Loucy (cell line): Measurements from ENCODE around the gene CLASP1.

Experiments
- EZH2phosphoT487 ChIP-seq: fragments of 200-600 bp; IDR thresholded peaks from 2 replicates; pipeline ENCODE4 v1.6.1; 2018; ENCODE audit warnings: antibody characterized with exemption, mild to moderate bottlenecking, moderate library complexity, borderline replicate concordance
- TF ChIP-seq, protein P1 (sequence below): fragments of 200-600 bp; sonication (generic); conservative IDR thresholded peaks from 2 replicates; pipeline ENCODE4 v1.5.1; 2014; ENCODE audit warnings: mild to moderate bottlenecking, antibody characterized with exemption, low read length

DNA sequence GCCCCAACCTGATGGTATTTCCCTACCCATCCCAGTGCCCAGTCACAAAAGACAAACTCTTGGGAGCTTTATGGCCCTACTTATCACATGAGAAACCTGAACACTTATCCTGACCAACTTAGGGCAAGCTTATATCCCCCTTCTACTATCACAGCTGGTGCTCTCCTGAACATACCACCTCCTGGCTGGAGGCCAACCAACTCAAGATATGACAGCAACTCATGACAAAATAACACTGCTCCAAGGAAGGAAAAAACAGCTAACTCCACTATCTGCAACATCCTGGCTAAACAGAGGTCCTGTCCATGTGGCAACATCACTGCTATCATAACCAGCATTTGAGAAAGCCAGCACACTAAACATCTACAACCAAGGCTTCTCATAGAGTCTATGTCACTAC lies 20.9 kb upstream of the CLASP1 start:
- TF ChIP-seq, protein P1, sequence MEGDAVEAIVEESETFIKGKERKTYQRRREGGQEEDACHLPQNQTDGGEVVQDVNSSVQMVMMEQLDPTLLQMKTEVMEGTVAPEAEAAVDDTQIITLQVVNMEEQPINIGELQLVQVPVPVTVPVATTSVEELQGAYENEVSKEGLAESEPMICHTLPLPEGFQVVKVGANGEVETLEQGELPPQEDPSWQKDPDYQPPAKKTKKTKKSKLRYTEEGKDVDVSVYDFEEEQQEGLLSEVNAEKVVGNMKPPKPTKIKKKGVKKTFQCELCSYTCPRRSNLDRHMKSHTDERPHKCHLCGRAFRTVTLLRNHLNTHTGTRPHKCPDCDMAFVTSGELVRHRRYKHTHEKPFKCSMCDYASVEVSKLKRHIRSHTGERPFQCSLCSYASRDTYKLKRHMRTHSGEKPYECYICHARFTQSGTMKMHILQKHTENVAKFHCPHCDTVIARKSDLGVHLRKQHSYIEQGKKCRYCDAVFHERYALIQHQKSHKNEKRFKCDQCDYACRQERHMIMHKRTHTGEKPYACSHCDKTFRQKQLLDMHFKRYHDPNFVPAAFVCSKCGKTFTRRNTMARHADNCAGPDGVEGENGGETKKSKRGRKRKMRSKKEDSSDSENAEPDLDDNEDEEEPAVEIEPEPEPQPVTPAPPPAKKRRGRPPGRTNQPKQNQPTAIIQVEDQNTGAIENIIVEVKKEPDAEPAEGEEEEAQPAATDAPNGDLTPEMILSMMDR, result no peak
- TF ChIP-seq EZH2phosphoT487, result no peak
